ENCODE data around the gene OPCML.

DNA sequence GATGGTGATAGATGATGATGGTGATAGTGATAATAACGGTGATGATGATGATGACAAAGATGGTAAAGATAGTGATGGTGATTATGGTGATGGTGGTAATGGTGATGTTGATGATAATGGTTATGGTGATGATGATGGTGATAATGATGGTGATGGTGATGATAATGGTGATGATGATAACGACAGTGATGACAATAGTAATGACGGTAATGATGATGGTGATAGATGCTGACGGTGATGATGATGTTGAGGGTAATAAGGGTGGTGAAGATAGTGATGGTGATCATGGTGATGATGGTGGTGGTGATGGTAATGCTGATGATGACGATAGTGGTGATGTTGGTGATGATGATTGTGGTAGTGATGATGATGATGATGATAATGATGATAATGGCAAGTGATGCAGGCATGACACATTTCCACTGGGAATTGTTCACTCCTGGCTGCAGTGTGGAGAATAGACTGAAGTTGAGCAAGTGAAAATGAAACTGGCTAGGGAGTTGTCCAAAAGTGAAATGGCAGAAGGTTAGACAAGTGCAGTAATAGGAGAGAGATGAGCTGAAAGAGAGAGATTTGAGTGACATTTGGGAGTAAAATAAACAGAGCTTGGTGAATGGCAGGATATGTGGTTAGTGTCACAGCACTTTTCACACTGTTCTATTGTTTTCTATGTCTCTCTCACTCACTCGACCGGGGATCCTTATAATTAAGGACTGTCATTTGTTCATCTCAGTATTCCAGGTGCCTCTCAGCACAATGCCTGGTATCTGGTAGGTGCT lies 992.5 kb downstream of the OPCML start:
- TF ChIP-seq, protein P1, sequence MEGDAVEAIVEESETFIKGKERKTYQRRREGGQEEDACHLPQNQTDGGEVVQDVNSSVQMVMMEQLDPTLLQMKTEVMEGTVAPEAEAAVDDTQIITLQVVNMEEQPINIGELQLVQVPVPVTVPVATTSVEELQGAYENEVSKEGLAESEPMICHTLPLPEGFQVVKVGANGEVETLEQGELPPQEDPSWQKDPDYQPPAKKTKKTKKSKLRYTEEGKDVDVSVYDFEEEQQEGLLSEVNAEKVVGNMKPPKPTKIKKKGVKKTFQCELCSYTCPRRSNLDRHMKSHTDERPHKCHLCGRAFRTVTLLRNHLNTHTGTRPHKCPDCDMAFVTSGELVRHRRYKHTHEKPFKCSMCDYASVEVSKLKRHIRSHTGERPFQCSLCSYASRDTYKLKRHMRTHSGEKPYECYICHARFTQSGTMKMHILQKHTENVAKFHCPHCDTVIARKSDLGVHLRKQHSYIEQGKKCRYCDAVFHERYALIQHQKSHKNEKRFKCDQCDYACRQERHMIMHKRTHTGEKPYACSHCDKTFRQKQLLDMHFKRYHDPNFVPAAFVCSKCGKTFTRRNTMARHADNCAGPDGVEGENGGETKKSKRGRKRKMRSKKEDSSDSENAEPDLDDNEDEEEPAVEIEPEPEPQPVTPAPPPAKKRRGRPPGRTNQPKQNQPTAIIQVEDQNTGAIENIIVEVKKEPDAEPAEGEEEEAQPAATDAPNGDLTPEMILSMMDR (IDR thresholded peaks at IDR 0.05; ENCODE audit: low read depth, low read length, poor library complexity, severe bottlenecking), result no peak
- no peak for TF ChIP-seq EZH2phosphoT487 (IDR thresholded peaks at IDR 0.05; ENCODE audit: borderline replicate concordance, low read length)

Measured in DOHH2 (cell line).